ENCODE measurements around the gene GPR108. TPM values are rescaled to one million over a fixed set of nuclear protein-coding genes. Genes with fewer than 3 reads are reported as not detected.

The GPR108 gene
- total RNA-seq, 1 experiment from 2014 or later, result 35.7 TPM

DNA sequence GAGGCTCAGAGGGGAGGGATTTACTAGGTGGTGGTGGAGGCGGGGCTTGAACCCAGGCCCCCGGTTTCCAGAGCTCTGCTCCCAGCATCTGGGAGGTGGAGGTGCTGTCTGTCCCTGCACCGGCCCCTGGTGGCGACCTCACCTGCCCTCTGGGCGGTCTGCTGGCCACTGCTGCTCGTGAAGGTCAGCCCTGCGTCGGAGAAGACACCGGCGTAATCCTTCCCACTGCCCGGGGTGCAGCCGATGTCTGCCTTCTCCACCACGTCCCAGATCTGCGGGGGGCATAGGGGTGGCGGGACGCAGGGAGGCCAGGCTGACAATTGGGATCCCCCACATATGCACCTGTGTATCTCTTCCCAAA lies 29.7 kb downstream of the GPR108 start:
- no peak for DNase-seq (ENCODE audit: low read depth)

DNA sequence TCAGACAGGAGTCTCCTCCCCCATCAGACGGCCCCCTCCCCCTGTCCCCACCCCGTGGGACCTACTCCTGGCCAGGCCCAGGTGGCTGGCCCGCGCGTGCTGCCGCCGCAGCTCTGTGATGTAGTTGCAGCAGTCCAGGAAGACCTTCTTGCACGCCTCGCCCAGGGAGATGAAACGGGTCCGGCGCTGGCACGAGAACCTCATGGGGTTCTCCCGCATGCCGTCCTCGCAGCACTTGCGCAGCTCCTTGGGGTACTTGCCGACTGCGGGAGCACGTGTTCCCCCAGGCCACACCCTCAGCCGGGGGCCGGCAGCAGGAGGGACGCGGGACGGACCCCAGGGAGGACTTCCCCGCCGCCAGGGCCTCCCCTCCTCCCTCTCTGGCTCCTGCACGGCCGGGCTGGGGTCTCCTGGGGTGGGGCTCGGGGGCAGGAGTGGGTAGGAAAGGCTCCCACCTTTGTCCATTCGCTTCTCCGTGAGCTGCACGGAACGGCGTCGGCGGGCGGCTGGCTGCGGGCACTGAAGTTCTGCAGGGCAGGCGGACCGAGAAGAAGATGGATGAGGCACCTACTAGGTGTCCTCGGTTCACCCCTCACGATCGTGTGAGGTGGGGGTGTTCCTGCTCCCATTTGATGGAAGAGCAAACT lies 30.2 kb downstream of the GPR108 start:
- no peak for DNase-seq (ENCODE audit: low read depth)

DNA sequence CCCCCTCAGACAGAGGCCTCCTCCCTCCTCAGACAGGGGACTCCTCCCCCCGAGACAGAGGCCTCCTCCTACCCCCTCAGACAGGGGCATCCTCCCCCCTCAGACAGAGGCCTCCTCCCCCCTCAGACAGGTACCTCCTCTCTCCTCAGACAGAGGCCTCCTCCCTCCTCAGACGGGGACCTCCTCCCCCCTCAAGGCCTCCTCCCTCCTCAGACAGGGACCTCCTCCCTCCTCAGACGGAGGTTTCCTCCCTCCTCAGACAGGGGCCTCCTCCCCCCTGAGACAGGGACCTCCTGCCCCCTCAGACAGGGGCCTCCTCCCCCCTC lies 30.8 kb downstream of the GPR108 start:
- DNase-seq (ENCODE audit: low read depth), result no peak

DNA sequence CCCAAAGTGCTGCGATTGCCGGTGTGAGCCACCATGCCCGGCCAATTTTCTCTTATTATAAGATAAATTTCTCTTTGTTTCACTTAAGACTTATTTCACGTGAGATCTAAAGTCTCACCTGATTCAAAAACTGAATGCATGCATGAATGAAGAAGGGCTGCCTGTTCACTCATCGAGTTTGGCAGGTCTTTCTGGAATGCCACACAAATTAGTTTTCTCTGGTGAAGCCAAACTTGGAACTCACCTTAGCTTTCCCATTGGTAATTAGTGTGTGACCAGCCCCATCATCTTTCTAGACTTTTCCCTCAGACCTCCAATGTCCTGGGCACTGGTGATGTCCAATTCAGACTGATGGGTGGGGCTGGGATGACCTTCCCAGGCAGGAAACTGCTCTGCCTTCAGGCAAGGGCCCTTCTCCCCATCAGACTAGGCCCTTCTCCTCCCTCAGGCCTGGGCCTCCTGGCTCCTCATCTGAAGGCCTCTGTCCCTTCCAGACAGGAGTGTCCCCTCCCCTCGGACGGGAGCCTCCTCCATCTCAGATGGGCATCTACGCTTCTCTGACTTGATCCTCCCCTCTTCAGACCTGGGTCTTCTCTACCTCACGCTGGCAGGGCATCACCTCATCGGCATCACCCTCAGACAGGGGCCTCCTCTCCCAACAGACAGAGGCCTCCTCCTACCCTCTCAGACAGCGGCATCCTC lies 31.3 kb downstream of the GPR108 start:
- DNase-seq (ENCODE audit: low read depth), result no peak

DNA sequence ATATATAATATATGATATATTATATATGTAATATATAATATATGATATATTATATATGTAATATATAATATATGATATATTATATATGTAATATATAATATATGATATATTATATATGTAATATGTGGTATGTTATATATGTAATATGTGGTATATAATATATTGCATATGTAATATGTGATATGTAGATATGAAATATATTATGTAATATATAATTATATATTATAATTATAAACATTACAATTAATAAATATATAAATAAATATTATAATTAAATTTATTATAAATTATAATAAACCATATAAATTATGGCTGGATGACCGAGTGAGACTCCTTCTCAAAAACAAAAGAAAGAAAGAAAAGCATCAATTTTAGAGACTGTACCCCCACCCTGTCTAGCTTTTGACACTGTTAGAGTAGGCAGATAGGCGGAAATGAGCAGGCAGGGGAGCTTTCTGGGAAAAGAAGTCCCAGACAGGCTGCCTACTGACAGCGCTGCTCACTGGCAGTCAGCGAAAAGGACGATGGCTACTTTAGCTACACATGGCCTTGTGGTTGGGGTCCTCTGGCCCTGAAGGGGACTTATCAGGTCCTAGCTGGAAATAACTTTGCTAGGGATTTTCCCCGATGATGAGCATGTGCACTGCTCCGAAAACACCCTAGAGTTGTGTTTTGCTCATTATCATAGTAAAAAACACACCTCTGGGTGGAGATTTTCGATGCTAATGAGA lies 36.6 kb downstream of the GPR108 start:
- no peak for DNase-seq (ENCODE audit: low read depth)

- DNase-seq (ENCODE audit: low read depth), result no peak
These were observed 37.4 kb downstream of the GPR108 start for GRCh38 chr19:6699935-6700334.

GRCh38 chr19:6697291-6697690 lies 40.1 kb downstream of the GPR108 start:
- no peak for DNase-seq (ENCODE audit: low read depth)

DNA sequence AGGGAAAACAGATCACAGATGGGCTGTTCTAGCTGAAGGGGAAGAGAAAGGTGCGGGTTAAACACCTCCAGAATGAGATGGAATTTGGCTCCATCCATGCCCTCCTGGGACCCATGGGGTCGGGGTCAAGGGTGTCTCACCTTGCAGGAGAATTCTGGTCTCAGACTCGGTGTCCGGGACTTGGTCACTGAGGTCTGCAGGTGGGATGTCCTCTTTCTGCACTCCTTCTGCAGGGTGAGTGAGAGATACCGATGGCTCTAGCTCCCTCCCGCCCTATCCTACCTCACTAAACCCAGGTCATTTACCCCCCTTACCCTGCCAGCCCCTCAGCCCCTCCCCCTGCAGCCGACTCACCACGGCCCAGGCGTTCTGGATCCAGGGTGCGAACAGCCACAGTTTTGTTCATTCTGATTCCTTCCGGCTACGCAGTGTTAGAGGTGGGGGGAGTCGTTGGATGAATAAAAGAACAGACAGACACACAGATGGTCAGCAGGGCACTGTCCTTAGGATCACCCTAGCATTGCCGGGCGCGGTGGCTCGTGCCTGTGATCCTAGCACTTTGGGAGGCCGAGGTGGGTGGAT lies 41.0 kb downstream of the GPR108 start:
- no peak for DNase-seq (ENCODE audit: low read depth)

DNA sequence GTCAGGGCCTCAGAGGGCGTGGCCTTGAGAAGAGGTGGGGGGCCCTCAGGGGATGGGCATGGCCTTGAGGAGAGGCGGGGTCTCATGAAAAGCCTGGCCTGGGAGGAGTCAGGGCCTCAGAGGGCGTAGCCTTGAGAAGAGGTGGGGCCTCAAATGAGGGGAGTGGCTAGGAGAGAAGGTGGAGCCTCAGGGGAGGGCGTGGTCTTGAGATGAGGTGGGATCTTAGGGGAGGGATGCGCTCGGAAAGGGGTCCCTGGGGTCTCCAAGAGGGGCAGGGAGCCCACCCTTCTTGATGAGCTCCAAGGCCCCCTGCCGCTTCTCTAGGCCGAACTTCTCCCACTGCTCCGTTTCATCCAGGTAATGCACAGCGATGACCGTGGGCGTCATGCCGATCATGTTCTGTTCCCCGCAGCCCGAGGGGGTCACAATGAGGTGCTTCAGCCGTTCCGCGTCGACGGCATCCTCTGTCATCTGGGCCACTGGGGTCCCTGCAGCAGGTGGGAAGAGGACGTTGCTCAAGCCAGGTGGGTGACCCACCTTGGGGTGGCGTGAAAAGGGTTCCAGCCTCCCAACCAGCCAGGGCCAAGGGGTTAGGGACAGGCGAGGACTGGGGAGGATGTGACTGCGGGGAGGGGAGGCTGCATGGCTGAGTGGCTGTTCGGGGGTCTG lies 43.1 kb downstream of the GPR108 start:
- DNase-seq (ENCODE audit: low read depth), result no peak

- no peak for DNase-seq (ENCODE audit: low read depth)
These were observed 43.7 kb downstream of the GPR108 start for GRCh38 chr19:6693681-6694080.

- no peak for DNase-seq (ENCODE audit: low read depth)
These were observed 44.3 kb downstream of the GPR108 start for GRCh38 chr19:6693056-6693471.

DNA sequence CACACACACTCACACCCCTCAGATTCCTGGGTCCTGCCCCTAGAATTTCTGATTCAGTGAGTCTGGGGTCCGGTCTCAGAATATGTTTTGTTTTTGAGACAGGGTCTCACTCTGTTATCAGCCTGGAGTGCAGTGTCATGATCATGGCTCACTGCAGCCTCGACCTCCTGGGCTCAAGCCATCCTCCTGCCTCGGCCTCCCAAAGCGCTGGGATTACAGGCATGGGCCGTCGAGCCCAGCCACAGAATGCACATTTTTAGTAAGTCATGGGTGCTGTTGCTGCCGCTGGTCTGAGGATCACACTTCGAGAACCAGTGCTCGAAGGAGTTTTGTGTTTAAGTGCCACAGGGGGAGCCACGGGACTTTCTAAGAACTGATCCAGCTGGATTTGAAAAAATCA lies 45.4 kb downstream of the GPR108 start:
- DNase-seq (ENCODE audit: low read depth), result no peak

DNA sequence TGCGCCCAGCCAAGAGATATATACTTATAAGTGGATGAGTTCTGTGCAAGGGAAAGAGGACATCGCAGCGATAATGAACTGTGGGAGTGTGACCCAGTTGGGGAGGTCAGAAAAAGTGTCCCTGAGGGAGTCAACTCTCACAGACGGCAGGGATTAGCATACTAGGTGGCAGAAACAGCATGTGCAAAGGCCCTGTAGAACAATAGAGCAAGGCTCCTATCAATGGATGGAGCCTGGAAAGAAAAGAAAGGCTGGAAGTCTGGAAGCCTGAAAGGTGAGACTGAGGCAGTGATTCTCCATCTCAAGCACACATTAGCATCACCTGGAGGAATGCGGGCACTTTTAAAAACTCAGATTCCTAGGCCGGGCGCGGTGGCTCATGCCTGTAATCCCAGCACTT lies 46.0 kb downstream of the GPR108 start:
- DNase-seq (ENCODE audit: low read depth), result no peak

DNA sequence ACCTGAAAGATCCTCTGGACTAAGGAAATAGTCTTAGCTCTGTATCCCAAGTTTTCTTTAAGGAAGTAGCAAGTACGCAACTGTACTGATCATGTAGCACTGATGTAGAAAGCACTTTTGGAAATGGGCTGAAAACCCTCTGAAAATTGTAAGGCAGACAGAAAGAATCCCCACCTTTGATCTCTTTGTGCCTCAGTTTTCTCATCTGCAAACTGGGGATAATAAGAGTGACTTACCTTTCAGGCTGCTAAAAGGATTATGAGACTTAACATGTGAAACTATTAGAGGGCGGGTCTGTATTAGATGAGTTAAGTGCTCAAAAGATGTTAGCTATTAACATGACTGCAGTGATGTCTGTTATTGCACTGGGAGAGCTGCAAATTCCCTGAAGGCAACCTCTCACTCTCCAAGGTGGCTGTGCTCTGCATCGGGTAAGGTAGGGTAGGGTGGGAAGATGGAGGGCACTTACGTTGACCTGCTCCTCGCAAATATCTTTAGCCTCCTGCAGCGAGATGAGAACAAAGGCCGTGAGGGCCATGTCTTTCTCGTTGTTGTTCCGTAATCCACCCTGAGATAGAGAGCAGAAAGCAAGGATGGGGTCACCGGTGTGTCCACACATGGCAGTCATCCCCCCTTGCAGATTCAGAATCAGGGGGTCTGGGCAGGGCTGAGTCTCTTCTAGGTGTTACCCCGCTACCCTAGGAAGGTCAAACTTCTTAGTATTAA lies 47.1 kb downstream of the GPR108 start:
- no peak for DNase-seq (ENCODE audit: low read depth)

DNA sequence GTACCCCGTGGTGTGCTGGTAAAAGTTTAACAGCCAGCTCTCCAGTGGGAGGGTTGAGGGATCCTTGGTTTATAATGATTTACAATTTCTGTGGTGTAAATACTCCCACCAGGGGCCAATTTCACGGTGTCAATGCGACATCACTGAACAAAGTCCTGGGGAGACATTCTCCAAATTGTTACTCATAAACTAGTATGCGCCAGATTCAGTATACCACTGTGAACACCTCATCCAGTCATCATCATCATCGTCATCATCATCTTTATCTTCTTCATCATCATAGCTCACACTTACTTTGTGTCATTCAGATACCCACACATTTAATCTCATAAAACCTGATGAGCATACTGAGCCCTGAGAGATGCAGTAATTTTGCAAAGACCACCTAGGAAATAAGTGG lies 50.3 kb downstream of the GPR108 start:
- no peak for DNase-seq (ENCODE audit: low read depth)

DNA sequence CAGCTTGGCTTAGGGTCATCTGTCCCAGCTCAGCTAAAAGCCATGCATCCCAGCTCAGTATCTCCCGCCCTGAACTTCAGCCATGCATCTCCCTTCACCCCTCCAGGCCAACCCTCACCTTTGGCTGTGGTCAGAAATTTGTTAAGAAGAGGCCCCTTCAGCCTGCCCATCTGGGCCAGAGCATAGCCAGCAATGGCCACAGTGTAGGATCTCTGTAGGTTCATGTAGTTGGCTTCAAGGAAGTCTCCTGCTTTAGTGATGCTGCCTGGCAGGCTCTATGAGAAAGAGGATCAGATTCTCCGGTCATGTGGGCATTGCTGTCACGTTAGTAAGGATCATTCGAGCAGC lies 50.8 kb downstream of the GPR108 start:
- no peak for DNase-seq (ENCODE audit: low read depth)

DNA sequence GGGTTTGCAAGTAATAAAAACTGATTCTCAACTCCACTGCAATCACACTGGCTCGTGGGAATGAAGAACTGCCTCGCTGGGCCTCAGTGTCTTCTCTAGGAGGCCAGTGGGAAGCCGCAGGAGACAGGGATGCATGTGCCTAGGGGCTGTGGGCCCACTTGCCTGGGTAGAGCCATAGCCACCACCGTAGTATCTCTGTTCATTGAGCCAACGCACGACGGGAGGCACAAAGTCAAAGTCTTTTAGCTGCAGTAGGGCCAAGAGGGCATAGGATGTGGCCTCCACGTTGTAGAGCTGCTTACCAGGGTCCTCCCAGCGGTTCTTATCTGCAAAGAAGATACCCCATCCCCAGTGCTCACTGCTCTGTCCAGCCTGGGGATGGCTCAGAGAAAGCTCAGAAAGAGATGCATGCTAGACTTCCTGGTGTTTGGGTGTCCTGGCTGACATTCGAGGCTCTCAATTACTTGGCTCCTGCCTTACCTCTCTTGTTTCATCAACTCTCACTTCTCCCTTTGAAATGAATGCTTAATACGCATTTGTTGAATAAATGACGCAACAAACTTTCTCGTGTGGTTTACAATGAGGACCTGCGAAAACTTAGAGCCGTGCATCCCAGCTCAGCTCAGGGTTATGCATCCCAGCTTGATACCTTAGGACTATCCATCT lies 51.3 kb downstream of the GPR108 start:
- no peak for DNase-seq (ENCODE audit: low read depth)

DNA sequence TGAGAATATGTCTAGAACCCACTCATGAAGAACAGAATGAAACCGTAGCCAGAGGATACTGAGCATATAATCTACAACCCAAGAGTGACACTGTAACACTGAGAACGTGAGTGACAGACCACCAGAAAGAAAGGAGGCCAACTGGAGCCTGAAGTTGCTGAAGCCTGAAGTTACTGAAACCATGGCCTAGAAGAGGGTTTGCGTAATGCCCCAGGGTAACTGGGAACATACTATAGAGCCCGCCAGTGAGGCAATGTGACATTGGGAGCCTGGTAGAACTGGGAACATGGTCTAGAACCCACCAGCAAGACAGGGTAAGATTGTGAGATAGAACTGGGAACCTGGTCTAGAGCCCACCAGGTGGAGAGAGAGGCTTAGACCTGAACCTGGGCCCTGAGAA lies 51.9 kb downstream of the GPR108 start:
- DNase-seq (ENCODE audit: low read depth), result no peak

GRCh38 chr19:6683971-6684370 lies 53.4 kb downstream of the GPR108 start:
- DNase-seq (ENCODE audit: low read depth), result no peak

- no peak for DNase-seq (ENCODE audit: low read depth)
These were observed 54.7 kb downstream of the GPR108 start for GRCh38 chr19:6682607-6683128.

DNA sequence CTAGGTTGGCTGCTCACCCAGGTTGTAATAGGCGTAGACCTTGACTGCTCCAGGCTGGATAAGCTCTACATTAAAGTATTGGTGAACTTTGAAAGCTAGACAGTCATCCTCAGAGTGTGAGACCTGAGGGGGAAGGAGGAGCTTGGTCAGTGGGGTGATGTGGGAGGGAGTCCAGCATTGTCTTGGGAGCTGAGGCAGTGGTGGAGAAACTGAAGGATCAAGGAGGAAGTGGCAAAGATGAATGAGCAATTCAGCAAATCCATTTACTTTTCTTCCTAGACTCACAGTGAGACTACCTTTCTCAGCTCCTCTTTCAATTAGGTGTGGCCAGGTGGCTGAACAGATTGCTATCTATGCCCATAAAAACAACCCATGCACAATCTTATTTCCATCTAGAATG lies 57.2 kb downstream of the GPR108 start:
- DNase-seq (ENCODE audit: low read depth), result no peak

Data from Daoy (cell line).